HG03135 (cell line): ENCODE measurements around the gene SLC22A13.
"Not testable (repeated sequence)": the region's sequence is repeated elsewhere in the genome, so short reads cannot be mapped to it uniquely, and the experiment has no call there.

Source experiments
- ATAC-seq: cut with Tn5 transposase; IDR thresholded peaks from one replicate; pipeline ENCODE4 v1.9.1; 2021; ENCODE audit warnings: mild to moderate bottlenecking, moderate library complexity; ENCODE audit not compliant: unreplicated experiment

The SLC22A13 gene

DNA sequence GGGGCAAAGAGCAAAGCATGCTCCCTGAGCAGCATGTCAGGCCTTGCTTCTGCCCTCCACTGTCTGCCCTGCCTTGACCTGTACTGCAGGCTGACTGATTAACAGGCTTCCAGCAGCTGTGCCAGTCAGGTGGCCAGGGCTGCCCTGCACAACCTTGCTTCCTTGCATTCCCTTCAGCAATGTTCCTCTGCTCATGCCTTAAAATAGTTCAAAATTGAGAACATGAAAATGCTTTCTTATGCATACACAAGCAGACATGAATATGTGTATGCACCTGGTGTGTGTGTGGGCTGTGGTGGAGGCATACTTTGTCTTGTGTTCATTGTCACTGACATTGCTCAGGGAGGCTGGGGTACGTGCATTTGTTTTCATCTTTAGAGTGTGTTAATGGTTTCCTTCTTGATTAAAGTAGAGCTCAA, 1.2 kb upstream of the SLC22A13 start:
- no peak for ATAC-seq

DNA sequence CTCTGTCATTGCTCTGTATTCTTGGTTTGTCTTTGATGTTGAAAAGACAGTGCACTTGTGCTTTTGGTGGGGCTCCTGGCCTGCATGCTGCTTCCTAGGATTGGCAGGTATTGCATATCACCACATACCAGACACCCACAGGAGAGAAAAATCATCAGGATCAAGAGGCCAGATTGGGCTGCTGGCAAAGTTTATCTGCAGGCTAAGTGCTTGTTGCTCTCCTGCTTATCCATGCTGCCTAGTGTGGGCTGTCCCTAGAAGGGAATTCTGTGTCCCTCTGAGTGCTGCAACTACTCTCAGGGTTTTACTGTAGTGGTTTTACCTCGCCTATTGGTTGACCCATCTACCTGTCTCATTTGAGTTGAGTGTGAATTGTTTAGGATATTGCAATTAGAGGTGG, 833 bp upstream of the SLC22A13 start:
- no peak for ATAC-seq

DNA sequence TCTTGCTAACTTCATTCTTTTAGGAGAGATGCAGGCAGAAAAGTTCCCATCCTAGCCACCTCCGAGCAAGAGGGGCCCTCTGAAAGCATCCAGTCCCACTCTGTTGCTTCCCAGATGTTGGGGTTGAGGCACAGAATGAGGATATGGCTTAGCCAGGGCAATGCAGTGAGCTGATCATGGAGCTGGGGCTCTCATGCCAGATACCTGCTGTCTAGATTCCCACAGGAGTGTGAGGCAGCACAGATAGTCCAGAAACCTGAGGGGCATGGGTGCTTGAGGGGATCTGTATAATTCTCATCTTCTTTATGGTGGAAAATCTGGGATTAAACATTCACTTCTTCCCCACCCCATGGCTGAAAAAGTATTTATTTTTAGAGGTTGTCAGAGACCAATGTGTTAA, 1.2 kb downstream of the SLC22A13 start:
- no peak for ATAC-seq

DNA sequence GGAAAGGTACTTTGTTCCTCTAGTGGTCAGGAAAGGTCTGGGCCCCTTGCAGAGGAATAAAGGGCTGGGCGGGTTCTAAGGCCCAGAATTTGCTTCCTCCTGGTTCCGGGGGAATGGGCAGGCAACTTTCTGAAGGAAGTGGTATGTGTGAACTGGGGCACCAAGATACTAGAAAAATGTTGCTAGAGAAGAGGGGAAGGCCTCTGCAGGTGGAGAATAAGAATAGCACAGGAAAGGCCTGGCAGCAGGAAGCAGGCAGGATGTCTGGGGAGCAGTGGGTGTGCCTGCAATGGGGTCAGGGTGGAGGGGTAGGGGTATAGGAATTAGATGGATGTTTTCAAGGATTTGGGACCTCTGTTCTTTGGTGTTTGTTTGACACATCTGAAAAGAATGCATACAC, 2.0 kb downstream of the SLC22A13 start:
- no peak for ATAC-seq

DNA sequence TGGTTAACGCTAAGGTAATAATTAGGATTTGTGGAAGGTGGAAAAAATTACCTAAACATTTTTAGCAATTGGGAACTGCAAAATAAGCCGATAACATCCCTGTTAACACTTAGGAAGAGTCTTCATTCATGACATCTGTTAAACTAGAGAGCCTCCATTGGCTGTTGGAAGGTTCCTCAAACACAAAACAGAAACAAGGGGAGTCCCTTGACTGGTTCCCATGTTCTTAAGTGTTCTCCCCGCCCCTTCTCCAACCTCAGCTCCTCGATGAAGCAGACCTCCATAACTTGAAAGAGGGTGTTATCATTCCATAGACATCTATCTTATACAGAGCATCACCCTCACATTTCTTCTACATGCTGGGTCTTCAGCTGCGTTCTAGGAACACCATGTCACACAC, 2.5 kb downstream of the SLC22A13 start:
- no peak for ATAC-seq

DNA sequence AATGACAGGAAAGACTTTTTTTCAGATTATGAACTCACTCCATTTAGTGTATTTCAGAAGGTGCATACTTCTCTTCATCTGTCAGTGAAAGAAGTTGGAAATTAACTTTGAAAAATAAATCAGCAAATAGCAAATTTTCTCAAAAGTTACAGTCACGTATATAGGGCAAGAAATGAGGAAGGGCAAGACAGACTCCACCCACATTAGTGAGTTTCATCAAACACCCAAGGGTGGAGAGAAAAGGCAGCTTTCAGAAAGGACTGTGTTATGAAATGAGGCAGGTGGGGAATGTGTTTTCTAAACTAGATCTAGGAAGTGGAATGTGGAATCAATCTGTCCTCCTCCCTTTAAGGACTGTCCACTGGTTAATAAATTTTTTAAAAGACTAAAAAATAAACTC, 2.9 kb downstream of the SLC22A13 start:
- ATAC-seq: no peak

DNA sequence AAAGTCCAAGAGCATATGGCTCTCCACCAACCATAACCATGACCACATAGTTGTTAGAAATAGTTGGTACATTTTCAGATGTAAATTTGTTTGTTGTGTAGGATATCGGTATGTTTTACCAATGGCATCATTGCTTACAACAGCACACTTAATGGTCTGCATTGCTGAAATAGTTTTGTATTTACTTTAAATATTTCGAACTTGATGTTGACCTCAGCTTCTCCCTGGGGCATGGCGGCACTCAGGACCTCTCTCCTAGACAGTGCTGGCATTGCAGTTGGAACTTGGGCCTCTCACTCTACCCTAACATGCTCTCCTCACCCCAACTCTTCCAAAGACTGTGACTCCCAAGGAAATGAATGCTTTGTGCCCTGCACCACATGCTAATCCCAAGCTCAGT, 5.0 kb downstream of the SLC22A13 start:
- ATAC-seq: no peak

GRCh38 chr3:38271553-38271952, 5.9 kb downstream of the SLC22A13 start:
- ATAC-seq: no peak

DNA sequence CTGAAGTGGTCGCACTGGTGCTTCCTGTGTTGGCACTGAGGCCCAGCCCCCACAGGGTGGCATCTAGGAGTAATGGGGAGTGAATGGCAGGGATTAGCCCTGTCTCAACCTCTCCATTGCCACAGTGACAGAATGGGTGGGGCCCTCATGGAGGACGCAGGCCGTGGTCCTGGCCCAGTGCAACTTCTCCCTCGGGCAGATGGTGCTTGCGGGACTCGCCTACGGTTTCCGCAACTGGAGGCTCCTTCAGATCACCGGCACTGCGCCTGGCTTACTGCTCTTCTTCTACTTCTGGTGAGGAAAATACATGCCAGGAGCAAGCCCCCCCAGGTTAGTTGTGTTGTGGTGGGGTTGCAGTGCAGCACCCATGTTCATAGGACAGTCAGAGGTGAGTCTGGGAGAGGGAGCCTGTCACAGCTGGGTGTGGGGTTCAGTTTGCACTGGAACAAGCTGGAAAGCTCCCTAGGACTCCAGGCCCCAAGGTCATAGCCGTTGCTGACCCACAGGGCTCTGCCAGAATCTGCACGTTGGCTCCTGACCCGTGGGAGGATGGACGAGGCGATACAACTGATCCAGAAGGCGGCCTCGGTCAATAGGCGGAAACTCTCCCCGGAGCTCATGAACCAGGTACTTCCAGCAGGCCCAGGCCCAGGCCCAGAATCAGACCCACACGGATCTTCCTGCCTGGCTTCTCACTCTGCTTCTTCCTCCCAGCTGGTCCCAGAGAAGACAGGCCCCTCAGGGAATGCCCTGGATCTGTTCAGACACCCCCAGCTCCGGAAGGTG, 9.4 kb downstream of the SLC22A13 start:
- no peak for ATAC-seq

DNA sequence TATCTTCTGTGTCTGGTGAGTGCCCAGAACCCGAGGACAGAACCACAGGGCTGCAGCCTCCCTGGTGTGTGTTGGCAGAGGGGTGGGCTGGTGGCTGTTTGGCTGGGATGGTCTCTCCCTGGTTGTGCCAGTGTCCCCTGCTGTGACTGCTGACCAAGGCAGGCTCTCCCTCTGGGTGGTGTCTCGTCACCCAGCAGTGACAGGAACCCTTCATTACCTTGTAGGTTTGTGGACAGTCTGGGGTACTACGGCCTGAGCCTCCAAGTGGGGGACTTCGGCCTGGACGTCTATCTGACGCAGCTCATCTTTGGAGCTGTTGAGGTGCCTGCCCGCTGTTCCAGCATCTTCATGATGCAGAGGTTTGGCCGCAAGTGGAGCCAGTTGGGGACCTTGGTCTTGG, 10.0 kb downstream of the SLC22A13 start:
- ATAC-seq: no peak

- no peak for ATAC-seq
These were observed 10.7 kb downstream of the SLC22A13 start for GRCh38 chr3:38276081-38276916.

GRCh38 chr3:38276917-38277630, 11.5 kb downstream of the SLC22A13 start:
- no peak for ATAC-seq

GRCh38 chr3:38278841-38279240, 13.2 kb downstream of the SLC22A13 start:
- no peak for ATAC-seq

GRCh38 chr3:38281895-38282686, 16.5 kb downstream of the SLC22A13 start, which contains the start of gene SLC22A14:
Gene SLC22A14 (plus strand): TSS chr3:38282294. CDS start chr3:38306027, 23,733 bp downstream.
- ATAC-seq: no peak

DNA sequence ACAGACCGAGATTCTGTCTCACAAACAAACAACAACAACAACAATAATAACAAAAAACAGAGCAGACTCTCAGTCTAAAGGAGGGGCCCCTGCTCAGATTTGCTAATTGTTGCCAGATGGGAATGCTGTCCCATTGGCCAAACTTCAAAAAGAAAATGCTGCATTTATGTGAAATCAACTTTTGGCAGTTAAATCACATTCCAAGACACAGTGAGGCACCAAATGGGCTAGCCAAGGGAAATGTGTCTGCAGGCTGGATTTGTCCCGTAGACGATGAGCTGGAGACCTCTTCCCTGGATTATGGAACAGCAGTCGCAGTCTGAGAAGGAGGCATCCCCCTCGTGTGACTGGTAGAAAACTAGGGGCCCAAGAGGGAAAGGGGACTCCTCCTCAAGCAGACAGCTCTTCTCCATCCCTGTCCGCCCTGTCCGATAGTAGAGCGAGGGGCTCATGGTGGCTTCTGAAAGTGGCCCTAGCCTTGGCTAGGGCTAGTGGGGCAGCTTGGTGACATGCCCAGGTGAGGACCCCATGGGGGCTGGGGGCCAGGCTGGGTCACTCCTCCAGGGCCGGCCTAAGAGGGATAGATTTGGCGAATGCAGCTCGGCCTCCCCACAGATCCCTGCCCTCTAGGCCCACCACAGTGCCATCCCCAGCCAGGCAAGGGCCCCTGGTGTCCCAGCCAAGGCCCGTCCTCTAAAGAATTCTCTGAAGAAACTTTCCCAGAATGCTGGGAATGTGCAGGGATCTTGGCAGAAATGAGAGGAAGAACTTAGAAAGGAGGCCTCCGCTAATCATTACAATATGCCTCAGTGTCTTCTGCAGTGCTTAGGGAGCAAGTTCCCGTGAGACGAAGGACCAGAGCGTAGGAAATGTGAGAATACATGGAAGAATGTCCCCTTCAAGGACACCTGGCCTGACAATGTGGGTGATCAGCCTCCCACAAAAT, 18.5 kb downstream of the SLC22A13 start:
- no peak for ATAC-seq

DNA sequence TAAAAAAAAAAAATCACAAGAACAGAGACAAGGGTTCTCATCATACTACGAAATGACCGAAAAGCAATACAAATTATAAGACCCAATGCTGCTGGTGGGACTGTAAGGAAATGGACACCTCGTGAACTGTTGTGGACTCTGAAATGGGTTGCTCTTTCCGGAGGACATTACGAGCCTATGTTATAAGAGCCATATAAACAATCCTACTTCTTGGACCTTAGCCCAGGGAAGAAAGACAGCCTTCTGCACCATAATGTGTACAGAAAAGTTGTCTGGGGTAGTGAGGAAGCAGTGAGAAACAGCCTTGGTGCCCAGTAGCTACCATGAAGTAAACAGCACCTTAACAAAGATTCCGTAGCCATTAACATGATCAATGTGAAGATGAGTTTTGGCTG, 19.1 kb downstream of the SLC22A13 start:
- no peak for ATAC-seq

GRCh38 chr3:38289286-38290217, 23.9 kb downstream of the SLC22A13 start:
- not testable (repeated sequence) for ATAC-seq

GRCh38 chr3:38297053-38297452, 31.4 kb downstream of the SLC22A13 start:
- ATAC-seq: not testable (repeated sequence)
